SK-N-SH treated with all-trans-retinoic acid at 6 μM for 48 hours (cell line): ENCODE data around the gene PPIB.

Experiments
- ATAC-seq: fragments of 200-7000 bp; cut with Tn5 transposase; 3 replicates; pipeline ENCODE4 v1.9.1; 2020; ENCODE audit warnings: mild to moderate bottlenecking, moderate library complexity
- ARNTL ChIP-seq: fragments of 450-650 bp; formaldehyde crosslinking; IDR thresholded peaks from 2 replicates; pipeline ENCODE4 v1.5.0; 2020; ENCODE audit warnings: low read depth, mild to moderate bottlenecking, moderate library complexity, borderline replicate concordance
- BACH2 ChIP-seq: fragments of 250-450 bp; sonication (Bioruptor Pico); IDR thresholded peaks from 2 replicates; pipeline ENCODE4 v1.9.0; 2021; ENCODE audit warnings: mild to moderate bottlenecking, borderline replicate concordance
- CREB5 ChIP-seq: fragments of 250-450 bp; sonication (Bioruptor Pico); IDR thresholded peaks from 2 replicates; pipeline ENCODE4 v1.5.1; 2020; ENCODE audit warnings: low read depth, mild to moderate bottlenecking, moderate library complexity
- CSDC2 ChIP-seq: fragments of 250-450 bp; sonication (Bioruptor Pico); IDR thresholded peaks from 2 replicates; pipeline ENCODE4 v1.5.0; 2020; ENCODE audit warnings: mild to moderate bottlenecking, moderate library complexity
- CSRNP3 ChIP-seq: fragments of 250-450 bp; sonication (Bioruptor Pico); IDR thresholded peaks from 2 replicates; pipeline ENCODE4 v1.5.1; 2021; ENCODE audit warnings: mild to moderate bottlenecking, moderate library complexity
- ESRRG ChIP-seq: fragments of 250-450 bp; sonication (Bioruptor Pico); IDR thresholded peaks from 2 replicates; pipeline ENCODE4 v1.6.1; 2021; ENCODE audit warnings: mild to moderate bottlenecking
- GLIS3 ChIP-seq: fragments of 250-450 bp; sonication (Bioruptor Pico); IDR thresholded peaks from 2 replicates; pipeline ENCODE4 v1.5.0; 2020; ENCODE audit warnings: mild to moderate bottlenecking, moderate library complexity
- ISL1 ChIP-seq: fragments of 250-450 bp; sonication (Bioruptor Pico); IDR thresholded peaks from 2 replicates; pipeline ENCODE4 v2.1.2; 2022; ENCODE audit warnings: mild to moderate bottlenecking, moderate library complexity
- OSR1 ChIP-seq: fragments of 250-450 bp; sonication (Bioruptor Pico); IDR thresholded peaks from 2 replicates; pipeline ENCODE4 v1.8.0; 2022; ENCODE audit warnings: moderate library complexity, mild to moderate bottlenecking, inconsistent platforms
- PATZ1 ChIP-seq: fragments of 250-450 bp; sonication (Bioruptor Pico); IDR thresholded peaks from 2 replicates; pipeline ENCODE4 v1.8.0; 2020; ENCODE audit warnings: mild to moderate bottlenecking, moderate library complexity, borderline replicate concordance
- POU6F1 ChIP-seq: fragments of 250-450 bp; sonication (Bioruptor Pico); IDR thresholded peaks from 2 replicates; pipeline ENCODE4 v1.8.0; 2021; ENCODE audit warnings: low read depth, mild to moderate bottlenecking, moderate library complexity, borderline replicate concordance
- PPARA ChIP-seq: fragments of 250-450 bp; sonication (Bioruptor Pico); IDR thresholded peaks from 2 replicates; pipeline ENCODE4 v1.5.0; 2020; ENCODE audit warnings: mild to moderate bottlenecking, borderline replicate concordance
- RARB ChIP-seq: fragments of 250-450 bp; sonication (Bioruptor Pico); IDR thresholded peaks from 2 replicates; pipeline ENCODE4 v1.8.0; 2021; ENCODE audit warnings: mild to moderate bottlenecking, moderate library complexity
- SNAI2 ChIP-seq: fragments of 250-450 bp; sonication (Bioruptor Pico); IDR thresholded peaks from 2 replicates; pipeline ENCODE4 v1.5.0; 2020; ENCODE audit warnings: mild to moderate bottlenecking, moderate library complexity
- TCF4 ChIP-seq: fragments of 250-450 bp; sonication (Bioruptor Pico); IDR thresholded peaks from 2 replicates; pipeline ENCODE4 v1.8.0; 2021; ENCODE audit warnings: mild to moderate bottlenecking, moderate library complexity, borderline replicate concordance
- TOX ChIP-seq: fragments of 250-450 bp; sonication (Bioruptor Pico); IDR thresholded peaks from 2 replicates; pipeline ENCODE4 v1.8.0; 2021; ENCODE audit warnings: mild to moderate bottlenecking, moderate library complexity, borderline replicate concordance
- TSHZ2 ChIP-seq: fragments of 250-450 bp; sonication (Bioruptor Pico); IDR thresholded peaks from 2 replicates; pipeline ENCODE4 v1.5.0; 2020; ENCODE audit warnings: mild to moderate bottlenecking, moderate library complexity
- ZC3H10 ChIP-seq: fragments of 250-450 bp; sonication (Bioruptor Pico); IDR thresholded peaks from 2 replicates; pipeline ENCODE4 v1.5.1; 2021; ENCODE audit warnings: mild to moderate bottlenecking, moderate library complexity
- ZFP3 ChIP-seq: fragments of 250-450 bp; sonication (Bioruptor Pico); IDR thresholded peaks from 2 replicates; pipeline ENCODE4 v1.5.0; 2020; ENCODE audit warnings: mild to moderate bottlenecking, moderate library complexity
- ZFP30 ChIP-seq: fragments of 450-650 bp; formaldehyde crosslinking; IDR thresholded peaks from 2 replicates; pipeline ENCODE4 v1.5.0; 2022; ENCODE audit warnings: mild to moderate bottlenecking, moderate library complexity
- ZNF565 ChIP-seq: fragments of 450-650 bp; formaldehyde crosslinking; conservative IDR thresholded peaks from 2 replicates; pipeline ENCODE4 v1.5.0; 2020; ENCODE audit warnings: low read depth, mild to moderate bottlenecking, moderate library complexity
- ZNF70 ChIP-seq: fragments of 450-650 bp; formaldehyde crosslinking; IDR thresholded peaks from 2 replicates; pipeline ENCODE4 v1.5.0; 2020; ENCODE audit warnings: mild to moderate bottlenecking, moderate library complexity
- ZNF8 ChIP-seq: fragments of 450-650 bp; formaldehyde crosslinking; IDR thresholded peaks from 2 replicates; pipeline ENCODE4 v1.5.0; 2020; ENCODE audit warnings: mild to moderate bottlenecking, moderate library complexity

PPIB gene

GRCh38 chr15:64143276-64143675 lies 19.5 kb downstream of the PPIB start:
- ATAC-seq: no peak
- TF ChIP-seq RARB (CRISPR knock-in tag) (no peak), TCF4 (CRISPR knock-in tag) (no peak), GLIS3 (CRISPR knock-in tag) (no peak), ZFP30 (CRISPR knock-in tag) (no peak), CREB5 (CRISPR knock-in tag) (no peak), SNAI2 (no peak), POU6F1 (CRISPR knock-in tag) (no peak), ZFP3 (no peak), TOX (CRISPR knock-in tag) (no peak), BACH2 (CRISPR knock-in tag) (no peak), ZC3H10 (CRISPR knock-in tag) (no peak), CSRNP3 (CRISPR knock-in tag) (no peak), OSR1 (no peak), PATZ1 (CRISPR knock-in tag) (no peak), ZNF8 (CRISPR knock-in tag) (no peak), ARNTL (no peak), ISL1 (CRISPR knock-in tag) (no peak), PPARA (CRISPR knock-in tag) (no peak), ZNF70 (no peak), ESRRG (no peak)

GRCh38 chr15:64141798-64142512 lies 20.9 kb downstream of the PPIB start:
- no peak for ATAC-seq
- TF ChIP-seq PPARA (CRISPR knock-in tag) (no peak), ZNF8 (CRISPR knock-in tag) (no peak)

GRCh38 chr15:64138331-64138941 lies 24.4 kb downstream of the PPIB start:
- TF ChIP-seq ZFP3: no peak
- no peak for TF ChIP-seq TSHZ2 (CRISPR knock-in tag)
- no peak for TF ChIP-seq ZC3H10 (CRISPR knock-in tag)
- no peak for TF ChIP-seq TOX (CRISPR knock-in tag)
- TF ChIP-seq POU6F1 (CRISPR knock-in tag): no peak
- TF ChIP-seq CSDC2 (CRISPR knock-in tag): no peak
- no peak for TF ChIP-seq PATZ1 (CRISPR knock-in tag)
- no peak for TF ChIP-seq PPARA (CRISPR knock-in tag)
- TF ChIP-seq ZNF565: no peak
- TF ChIP-seq ARNTL: no peak
- no peak for TF ChIP-seq SNAI2
- TF ChIP-seq GLIS3 (CRISPR knock-in tag): no peak
- TF ChIP-seq, all 23 proteins: peak for 0
- no peak for ATAC-seq
